SK-N-SH treated with all-trans-retinoic acid at 6 μM for 48 hours (cell line): ENCODE measurements around the gene CPLX4.

Experiments
- ATAC-seq: fragments of 200-7000 bp; cut with Tn5 transposase; 3 replicates; pipeline ENCODE4 v1.9.1; 2020; ENCODE audit warnings: mild to moderate bottlenecking, moderate library complexity
- ARNTL ChIP-seq: fragments of 450-650 bp; formaldehyde crosslinking; IDR thresholded peaks from 2 replicates; pipeline ENCODE4 v1.5.0; 2020; ENCODE audit warnings: low read depth, mild to moderate bottlenecking, moderate library complexity, borderline replicate concordance
- CREB5 ChIP-seq: fragments of 250-450 bp; sonication (Bioruptor Pico); IDR thresholded peaks from 2 replicates; pipeline ENCODE4 v1.5.1; 2020; ENCODE audit warnings: low read depth, mild to moderate bottlenecking, moderate library complexity
- CSDC2 ChIP-seq: fragments of 250-450 bp; sonication (Bioruptor Pico); IDR thresholded peaks from 2 replicates; pipeline ENCODE4 v1.5.0; 2020; ENCODE audit warnings: mild to moderate bottlenecking, moderate library complexity
- CSRNP3 ChIP-seq: fragments of 250-450 bp; sonication (Bioruptor Pico); IDR thresholded peaks from 2 replicates; pipeline ENCODE4 v1.5.1; 2021; ENCODE audit warnings: mild to moderate bottlenecking, moderate library complexity
- ESRRG ChIP-seq: fragments of 250-450 bp; sonication (Bioruptor Pico); IDR thresholded peaks from 2 replicates; pipeline ENCODE4 v1.6.1; 2021; ENCODE audit warnings: mild to moderate bottlenecking
- GLIS3 ChIP-seq: fragments of 250-450 bp; sonication (Bioruptor Pico); IDR thresholded peaks from 2 replicates; pipeline ENCODE4 v1.5.0; 2020; ENCODE audit warnings: mild to moderate bottlenecking, moderate library complexity
- ISL1 ChIP-seq: fragments of 250-450 bp; sonication (Bioruptor Pico); IDR thresholded peaks from 2 replicates; pipeline ENCODE4 v2.1.2; 2022; ENCODE audit warnings: mild to moderate bottlenecking, moderate library complexity
- OSR1 ChIP-seq: fragments of 250-450 bp; sonication (Bioruptor Pico); IDR thresholded peaks from 2 replicates; pipeline ENCODE4 v1.8.0; 2022; ENCODE audit warnings: moderate library complexity, mild to moderate bottlenecking, inconsistent platforms
- POU6F1 ChIP-seq: fragments of 250-450 bp; sonication (Bioruptor Pico); IDR thresholded peaks from 2 replicates; pipeline ENCODE4 v1.8.0; 2021; ENCODE audit warnings: low read depth, mild to moderate bottlenecking, moderate library complexity, borderline replicate concordance
- PPARA ChIP-seq: fragments of 250-450 bp; sonication (Bioruptor Pico); IDR thresholded peaks from 2 replicates; pipeline ENCODE4 v1.5.0; 2020; ENCODE audit warnings: mild to moderate bottlenecking, borderline replicate concordance
- RARB ChIP-seq: fragments of 250-450 bp; sonication (Bioruptor Pico); IDR thresholded peaks from 2 replicates; pipeline ENCODE4 v1.8.0; 2021; ENCODE audit warnings: mild to moderate bottlenecking, moderate library complexity
- TCF4 ChIP-seq: fragments of 250-450 bp; sonication (Bioruptor Pico); IDR thresholded peaks from 2 replicates; pipeline ENCODE4 v1.8.0; 2021; ENCODE audit warnings: mild to moderate bottlenecking, moderate library complexity, borderline replicate concordance
- TOX ChIP-seq: fragments of 250-450 bp; sonication (Bioruptor Pico); IDR thresholded peaks from 2 replicates; pipeline ENCODE4 v1.8.0; 2021; ENCODE audit warnings: mild to moderate bottlenecking, moderate library complexity, borderline replicate concordance
- ZC3H10 ChIP-seq: fragments of 250-450 bp; sonication (Bioruptor Pico); IDR thresholded peaks from 2 replicates; pipeline ENCODE4 v1.5.1; 2021; ENCODE audit warnings: mild to moderate bottlenecking, moderate library complexity
- ZFP3 ChIP-seq: fragments of 250-450 bp; sonication (Bioruptor Pico); IDR thresholded peaks from 2 replicates; pipeline ENCODE4 v1.5.0; 2020; ENCODE audit warnings: mild to moderate bottlenecking, moderate library complexity
- ZFP30 ChIP-seq: fragments of 450-650 bp; formaldehyde crosslinking; IDR thresholded peaks from 2 replicates; pipeline ENCODE4 v1.5.0; 2022; ENCODE audit warnings: mild to moderate bottlenecking, moderate library complexity
- ZNF70 ChIP-seq: fragments of 450-650 bp; formaldehyde crosslinking; IDR thresholded peaks from 2 replicates; pipeline ENCODE4 v1.5.0; 2020; ENCODE audit warnings: mild to moderate bottlenecking, moderate library complexity
- ZNF8 ChIP-seq: fragments of 450-650 bp; formaldehyde crosslinking; IDR thresholded peaks from 2 replicates; pipeline ENCODE4 v1.5.0; 2020; ENCODE audit warnings: mild to moderate bottlenecking, moderate library complexity
- TF ChIP-seq, protein P1 (sequence below): fragments of 250-450 bp; sonication (Bioruptor Pico); IDR thresholded peaks from 2 replicates; pipeline ENCODE4 v1.8.0; 2020; ENCODE audit warnings: mild to moderate bottlenecking, moderate library complexity, borderline replicate concordance

Gene CPLX4

GRCh38 chr18:59275406-59275949 lies 43.0 kb downstream of the CPLX4 start:
- ATAC-seq: no peak
- no peak for TF ChIP-seq CSRNP3 (CRISPR knock-in tag)
- TF ChIP-seq TCF4 (CRISPR knock-in tag): no peak
- TF ChIP-seq RARB (CRISPR knock-in tag): no peak
- TF ChIP-seq CREB5 (CRISPR knock-in tag): no peak

DNA sequence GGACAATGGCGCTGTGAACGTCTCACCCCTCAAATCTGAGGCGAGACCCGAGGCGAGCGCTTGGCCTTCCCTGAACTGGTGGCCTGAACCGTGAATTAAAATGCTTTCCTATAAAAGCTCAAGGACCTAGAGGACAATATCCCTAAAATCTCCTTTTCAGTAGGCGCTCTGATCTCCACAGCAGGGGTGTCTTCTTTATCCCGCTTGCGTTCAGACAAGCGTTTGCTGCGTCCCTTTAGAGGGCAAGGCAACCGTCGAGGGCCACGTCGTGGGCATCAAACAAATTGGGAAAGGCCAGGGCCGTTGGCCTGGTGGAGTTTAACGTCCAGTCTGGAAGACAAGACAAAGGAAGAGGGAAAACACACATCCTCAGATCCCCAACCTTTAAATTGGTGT lies 43.9 kb downstream of the CPLX4 start:
- no peak for ATAC-seq
- no peak for TF ChIP-seq ZNF8 (CRISPR knock-in tag)
- no peak for TF ChIP-seq TOX (CRISPR knock-in tag)
- no peak for TF ChIP-seq OSR1 (CRISPR knock-in tag)
- TF ChIP-seq, all 23 proteins: peak for 0

DNA sequence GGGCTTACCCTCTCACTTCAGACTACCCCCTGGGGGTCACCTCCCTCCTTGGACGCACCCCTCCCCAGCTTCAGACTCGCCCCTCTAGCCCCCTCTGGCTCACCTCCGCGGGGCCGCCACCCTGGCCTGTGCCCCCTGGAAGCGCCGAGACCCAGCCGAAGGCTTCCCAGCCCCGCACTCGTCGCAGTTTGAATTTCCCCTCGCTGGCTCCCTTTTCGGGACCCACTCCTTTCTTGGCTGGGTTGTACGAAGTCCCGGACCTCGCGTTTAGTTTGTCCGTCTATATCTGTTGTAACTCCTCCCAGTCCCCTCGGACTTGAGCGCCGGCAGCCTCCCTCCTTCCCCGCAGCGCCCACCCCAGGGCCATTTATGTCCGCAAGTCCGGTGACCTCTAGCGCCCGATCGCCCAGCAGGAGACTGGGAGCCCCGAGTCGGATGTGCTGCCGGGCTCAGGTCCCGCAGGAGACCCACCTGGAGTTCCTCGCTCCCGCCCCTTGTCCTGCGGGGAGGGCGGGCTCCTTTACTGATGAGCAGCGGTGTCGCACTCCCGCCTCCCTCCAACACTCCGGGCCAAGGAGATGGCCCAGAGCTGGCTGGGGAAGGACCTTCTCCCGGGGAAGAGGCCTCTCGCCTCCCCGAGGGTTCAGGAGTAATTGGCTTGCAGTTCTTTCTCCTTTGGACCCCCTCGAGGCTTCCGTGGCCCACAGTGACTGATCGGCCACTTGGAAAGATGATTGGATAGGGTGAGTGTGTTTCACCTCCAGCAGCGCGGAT lies 44.5 kb downstream of the CPLX4 start:
- TF ChIP-seq TCF4 (CRISPR knock-in tag) (no peak), ZNF70 (CRISPR knock-in tag) (no peak), OSR1 (CRISPR knock-in tag) (no peak), ZC3H10 (CRISPR knock-in tag) (no peak), TOX (CRISPR knock-in tag) (no peak), ARNTL (CRISPR knock-in tag) (no peak), ISL1 (CRISPR knock-in tag) (no peak), ESRRG (CRISPR knock-in tag) (no peak), CSDC2 (no peak), ZFP3 (CRISPR knock-in tag) (no peak), ZNF8 (CRISPR knock-in tag) (no peak), CSRNP3 (CRISPR knock-in tag) (no peak), PPARA (CRISPR knock-in tag) (no peak), POU6F1 (CRISPR knock-in tag) (no peak), GLIS3 (CRISPR knock-in tag) (no peak), ZFP30 (CRISPR knock-in tag) (no peak)
- TF ChIP-seq, protein P1, sequence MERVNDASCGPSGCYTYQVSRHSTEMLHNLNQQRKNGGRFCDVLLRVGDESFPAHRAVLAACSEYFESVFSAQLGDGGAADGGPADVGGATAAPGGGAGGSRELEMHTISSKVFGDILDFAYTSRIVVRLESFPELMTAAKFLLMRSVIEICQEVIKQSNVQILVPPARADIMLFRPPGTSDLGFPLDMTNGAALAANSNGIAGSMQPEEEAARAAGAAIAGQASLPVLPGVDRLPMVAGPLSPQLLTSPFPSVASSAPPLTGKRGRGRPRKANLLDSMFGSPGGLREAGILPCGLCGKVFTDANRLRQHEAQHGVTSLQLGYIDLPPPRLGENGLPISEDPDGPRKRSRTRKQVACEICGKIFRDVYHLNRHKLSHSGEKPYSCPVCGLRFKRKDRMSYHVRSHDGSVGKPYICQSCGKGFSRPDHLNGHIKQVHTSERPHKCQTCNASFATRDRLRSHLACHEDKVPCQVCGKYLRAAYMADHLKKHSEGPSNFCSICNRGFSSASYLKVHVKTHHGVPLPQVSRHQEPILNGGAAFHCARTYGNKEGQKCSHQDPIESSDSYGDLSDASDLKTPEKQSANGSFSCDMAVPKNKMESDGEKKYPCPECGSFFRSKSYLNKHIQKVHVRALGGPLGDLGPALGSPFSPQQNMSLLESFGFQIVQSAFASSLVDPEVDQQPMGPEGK: no peak
- ATAC-seq: no peak
